Measurements from ENCODE around the gene BOLA3.

Gene BOLA3

GRCh38 chr2:74111380-74111779, 36.3 kb downstream of the BOLA3 start:
- H3K4me3 ChIP-seq (ENCODE audit: low read depth, low read length): no peak overlapping the region
- no peak for TF ChIP-seq CTCF (IDR thresholded peaks at IDR 0.05; ENCODE audit: low read depth, low read length, missing control alignments)
- no peak for DNase-seq (ENCODE audit: low read depth)

- DNase-seq (ENCODE audit: low read depth): no peak
- H3K4me3 ChIP-seq (ENCODE audit: low read depth, low read length): no peak overlapping the region
- TF ChIP-seq CTCF (IDR thresholded peaks at IDR 0.05; ENCODE audit: low read depth, low read length, missing control alignments): no peak
Measured at GRCh38 chr2:74110537-74110936, 37.2 kb downstream of the BOLA3 start.

- no peak for TF ChIP-seq CTCF (IDR thresholded peaks at IDR 0.05; ENCODE audit: low read depth, low read length, missing control alignments)
- no peak for DNase-seq (ENCODE audit: low read depth)
- no peak overlapping the region for H3K4me3 ChIP-seq (ENCODE audit: low read depth, low read length)
Measured at GRCh38 chr2:74109551-74109950, 38.2 kb downstream of the BOLA3 start.

GRCh38 chr2:74107071-74107470, 40.6 kb downstream of the BOLA3 start:
- no peak overlapping the region for H3K4me3 ChIP-seq (ENCODE audit: low read depth, low read length)
- TF ChIP-seq CTCF (IDR thresholded peaks at IDR 0.05; ENCODE audit: low read depth, low read length, missing control alignments): no peak

GRCh38 chr2:74105413-74105812, 42.3 kb downstream of the BOLA3 start:
- TF ChIP-seq CTCF (IDR thresholded peaks at IDR 0.05; ENCODE audit: low read depth, low read length, missing control alignments): no peak
- DNase-seq (ENCODE audit: low read depth): no peak
- H3K4me3 ChIP-seq (ENCODE audit: low read depth, low read length): no peak overlapping the region

More at GRCh38 chr2:74107071-74107470, 40.6 kb downstream of the BOLA3 start:
- no peak for DNase-seq (ENCODE audit: low read depth)

GRCh38 chr2:74104839-74105238, 42.9 kb downstream of the BOLA3 start:
- TF ChIP-seq CTCF (IDR thresholded peaks at IDR 0.05; ENCODE audit: low read depth, low read length, missing control alignments): no peak
- DNase-seq (ENCODE audit: low read depth): no peak
- H3K4me3 ChIP-seq (ENCODE audit: low read depth, low read length): no peak overlapping the region

- H3K4me3 ChIP-seq (ENCODE audit: low read depth, low read length): no peak overlapping the region
- no peak for TF ChIP-seq CTCF (IDR thresholded peaks at IDR 0.05; ENCODE audit: low read depth, low read length, missing control alignments)
- DNase-seq (ENCODE audit: low read depth): no peak
Measured at GRCh38 chr2:74103763-74104162, 43.9 kb downstream of the BOLA3 start.

Data from GM12864 (cell line).